Prostate gland (tissue), 2 donors: ENCODE results near the gene SUGCT. TPM values are rescaled to one million over a fixed set of nuclear protein-coding genes. Genes with fewer than 3 reads are reported as not detected.

Experiments used
- DNase-seq: peaks from one replicate; pipeline ENCODE4 v3.0.0-alpha.2; 2019; ENCODE audit warnings: low spot score
- H3K27ac ChIP-seq, 2 donors: fragments of 200-600 bp; sonication (generic); 2 replicates each; pipeline ENCODE4 v1.5.1; 2017 to 2019
- H3K27me3 ChIP-seq: fragments of 200-600 bp; sonication (generic); replicated peaks from 2 replicates; pipeline ENCODE4 v1.5.1; 2019; ENCODE audit not compliant: insufficient read depth
- H3K36me3 ChIP-seq, 2 donors: fragments of 200-600 bp; sonication (generic); 1 replicate in 1 of 2; 2 replicates in 1 of 2; pipeline versions ENCODE4 v1.5.1 to v1.8.1; 2017 to 2019
- H3K4me1 ChIP-seq: fragments of 200-600 bp; sonication (generic); replicated peaks from 2 replicates; pipeline ENCODE4 v1.5.1; 2019
- H3K4me3 ChIP-seq, 2 donors: fragments of 200-600 bp; sonication (generic); 2 replicates each; pipeline ENCODE4 v1.5.1; 2017 to 2019
- H3K9me3 ChIP-seq: fragments of 200-600 bp; sonication (generic); 2 replicates; pipeline ENCODE4 v1.5.1; 2017
- POLR2A ChIP-seq: fragments of 450-650 bp; IDR thresholded peaks from one replicate; pipeline ENCODE4 v1.6.1; 2016; ENCODE audit warnings: antibody characterized with exemption, mild to moderate bottlenecking
- POLR2AphosphoS5 ChIP-seq: sonication (generic); formaldehyde crosslinking; IDR thresholded peaks from one replicate; pipeline ENCODE4 v1.6.1; 2017; ENCODE audit warnings: antibody characterized with exemption
- WGBS: methylation state at CpG from one replicate; pipeline ENCODE4 v1.1.5; 2018; 5-methylcytosine and 5-hydroxymethylcytosine counted together
- intact Hi-C: fragments of 100-400 bp; cut with DNase I; formaldehyde crosslinking; loops from one replicate; pipeline ENCODE4 v1.14.2; 2022
- total RNA-seq, 2 donors: library from RNA; depleted of rRNA; stranded (reverse); fragments of >200 nt; gene quantifications; one replicate each; pipeline ENCODE4 v1.1.0, GENCODE V29; 2016
- TF ChIP-seq, protein P1 (sequence below), 4 experiments: fragments of 200-600 bp in 2 of 4; fragments of 450-650 bp in 2 of 4; sonication (generic) in 2 of 4; IDR thresholded peaks; 1 replicate in 3 of 4; 2 replicates in 1 of 4; pipeline ENCODE4 v1.5.1; 2016 to 2019; ENCODE audit warnings: antibody characterized with exemption in 4 of 4, mild to moderate bottlenecking in 2 of 4, moderate library complexity in 2 of 4

The SUGCT gene
- total RNA-seq, 2 donors from 2014 or later = 2.2 to 3.2 TPM

DNA sequence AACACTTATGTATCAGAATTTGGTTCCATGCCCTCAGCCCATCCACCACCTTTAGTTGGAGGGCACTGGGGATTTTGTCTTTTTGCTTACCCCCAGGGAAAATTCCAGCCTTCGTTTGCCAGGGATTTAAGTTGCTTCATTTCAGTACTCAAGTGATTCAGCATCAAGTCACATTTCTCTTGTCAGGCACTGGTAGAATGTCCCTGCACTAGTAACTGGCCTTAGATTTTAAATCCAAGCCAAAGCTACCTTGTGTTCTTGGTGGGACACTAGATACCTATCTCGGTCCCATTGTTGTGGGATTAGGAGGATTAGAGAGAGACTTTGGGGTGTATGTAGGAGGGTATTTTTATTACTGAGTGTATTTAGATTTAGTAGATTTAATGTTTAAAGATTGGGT, 613.1 kb downstream of the SUGCT start:
- Histone ChIP-seq H3K4me1 (no peaks in the 10 kb centered on the region), H3K9me3 (no peaks in the 10 kb centered on the region), H3K36me3 (no peaks in the 10 kb centered on the region), H3K4me3 (no peak overlapping the region), H3K27ac (no peak overlapping the region), H3K27me3 (no peaks in the 10 kb centered on the region)
- intact Hi-C loops = no loop called here
- no peak for DNase-seq
- TF ChIP-seq, protein P1, sequence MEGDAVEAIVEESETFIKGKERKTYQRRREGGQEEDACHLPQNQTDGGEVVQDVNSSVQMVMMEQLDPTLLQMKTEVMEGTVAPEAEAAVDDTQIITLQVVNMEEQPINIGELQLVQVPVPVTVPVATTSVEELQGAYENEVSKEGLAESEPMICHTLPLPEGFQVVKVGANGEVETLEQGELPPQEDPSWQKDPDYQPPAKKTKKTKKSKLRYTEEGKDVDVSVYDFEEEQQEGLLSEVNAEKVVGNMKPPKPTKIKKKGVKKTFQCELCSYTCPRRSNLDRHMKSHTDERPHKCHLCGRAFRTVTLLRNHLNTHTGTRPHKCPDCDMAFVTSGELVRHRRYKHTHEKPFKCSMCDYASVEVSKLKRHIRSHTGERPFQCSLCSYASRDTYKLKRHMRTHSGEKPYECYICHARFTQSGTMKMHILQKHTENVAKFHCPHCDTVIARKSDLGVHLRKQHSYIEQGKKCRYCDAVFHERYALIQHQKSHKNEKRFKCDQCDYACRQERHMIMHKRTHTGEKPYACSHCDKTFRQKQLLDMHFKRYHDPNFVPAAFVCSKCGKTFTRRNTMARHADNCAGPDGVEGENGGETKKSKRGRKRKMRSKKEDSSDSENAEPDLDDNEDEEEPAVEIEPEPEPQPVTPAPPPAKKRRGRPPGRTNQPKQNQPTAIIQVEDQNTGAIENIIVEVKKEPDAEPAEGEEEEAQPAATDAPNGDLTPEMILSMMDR (IDR thresholded peaks at IDR 0.05) = no peak
- TF ChIP-seq POLR2AphosphoS5 = no peak
- no peak for TF ChIP-seq POLR2A
- WGBS = 68% methylated on average over 2 of the region's 2 CpGs

DNA sequence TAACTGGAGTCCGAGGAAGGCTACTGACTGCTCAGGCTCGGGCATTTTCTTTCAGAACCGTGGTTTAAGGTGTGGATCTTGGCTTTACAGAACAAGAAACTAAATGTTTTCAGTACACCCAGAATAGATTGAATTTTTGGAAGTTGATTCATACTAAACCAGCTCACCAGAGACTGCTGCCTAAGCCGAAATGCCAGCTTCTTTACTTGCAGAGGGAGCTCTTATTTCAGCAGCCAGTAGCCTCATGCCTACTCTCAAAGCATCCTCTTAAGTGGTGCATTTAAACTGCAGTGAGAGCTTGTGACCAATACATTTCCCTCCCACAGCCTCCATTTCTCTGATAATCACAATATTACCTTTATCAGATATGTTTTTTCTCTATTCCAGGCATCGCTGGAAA, 615.1 kb downstream of the SUGCT start:
- H3K36me3 ChIP-seq = no peaks in the 10 kb centered on the region
- H3K4me1 ChIP-seq = no peaks in the 10 kb centered on the region
- intact Hi-C loops = no loop called here
- 91% methylated on average over 5 of the region's 5 CpGs for WGBS
- DNase-seq = no peak
- H3K4me3 ChIP-seq = no peak overlapping the region
- no peak overlapping the region for H3K27ac ChIP-seq
- TF ChIP-seq POLR2AphosphoS5 (no peak), POLR2A (no peak)
- TF ChIP-seq, protein P1 (IDR thresholded peaks at IDR 0.05) = no peak
- H3K9me3 ChIP-seq = no peaks in the 10 kb centered on the region
- no peaks in the 10 kb centered on the region for H3K27me3 ChIP-seq

DNA sequence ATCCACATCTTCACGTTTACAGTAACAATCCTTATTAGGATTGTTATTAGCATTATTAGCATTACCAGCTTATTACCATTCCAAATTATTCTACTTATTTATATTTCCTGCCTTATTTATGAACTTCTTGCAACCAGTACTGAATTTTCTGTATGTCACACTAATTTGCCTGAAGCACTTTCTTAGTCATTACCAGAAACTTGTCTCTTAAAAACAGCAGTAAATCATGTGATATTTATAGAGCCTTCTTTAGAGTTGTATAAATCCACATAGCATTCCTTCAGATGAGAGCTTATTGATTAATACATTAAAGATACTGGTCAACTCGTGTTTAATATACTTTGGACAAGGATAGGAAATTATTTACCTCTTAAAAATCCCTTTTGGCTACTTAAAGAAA, 618.6 kb downstream of the SUGCT start:
- no peaks in the 10 kb centered on the region for H3K36me3 ChIP-seq
- no peaks in the 10 kb centered on the region for H3K9me3 ChIP-seq
- no peak overlapping the region for H3K27ac ChIP-seq
- H3K4me3 ChIP-seq = no peak overlapping the region
- intact Hi-C loops = no loop called here
- DNase-seq = no peak
- WGBS = 43% methylated on average over 2 of the region's 2 CpGs
- H3K4me1 ChIP-seq = no peaks in the 10 kb centered on the region
- TF ChIP-seq, protein P1 (IDR thresholded peaks at IDR 0.05) = no peak
- TF ChIP-seq POLR2A (no peak), POLR2AphosphoS5 (no peak)
- H3K27me3 ChIP-seq = no peaks in the 10 kb centered on the region

DNA sequence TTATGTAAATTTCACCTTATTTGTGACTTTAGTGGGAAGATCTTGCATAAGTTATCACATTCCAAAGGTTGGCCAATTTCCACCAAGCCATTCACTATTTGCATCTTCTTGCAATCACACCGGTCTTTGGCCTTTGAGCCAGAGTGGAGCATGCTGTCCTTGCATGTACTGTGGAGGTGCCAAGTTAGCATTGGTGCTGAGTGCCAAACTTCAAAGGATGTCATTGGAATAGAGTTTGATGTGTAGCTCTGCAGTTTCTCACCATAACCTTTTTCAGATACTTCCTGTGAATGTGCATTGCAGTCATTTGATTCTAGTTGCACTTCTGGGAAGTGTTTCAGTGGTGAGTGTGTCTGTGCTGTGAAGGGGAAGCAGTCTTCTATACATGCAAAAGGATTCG, 620.6 kb downstream of the SUGCT start:
- TF ChIP-seq POLR2AphosphoS5 = no peak
- TF ChIP-seq, protein P1 (IDR thresholded peaks at IDR 0.05) = no peak
- TF ChIP-seq POLR2A = no peak
- 70% methylated on average over 2 of the region's 2 CpGs for WGBS
- no peak for DNase-seq
- no peak overlapping the region for H3K4me3 ChIP-seq
- intact Hi-C loops = no loop called here
- no peaks in the 10 kb centered on the region for H3K4me1 ChIP-seq
- no peak overlapping the region for H3K27ac ChIP-seq
- H3K9me3 ChIP-seq = no peaks in the 10 kb centered on the region
- no peaks in the 10 kb centered on the region for H3K36me3 ChIP-seq
- no peaks in the 10 kb centered on the region for H3K27me3 ChIP-seq

DNA sequence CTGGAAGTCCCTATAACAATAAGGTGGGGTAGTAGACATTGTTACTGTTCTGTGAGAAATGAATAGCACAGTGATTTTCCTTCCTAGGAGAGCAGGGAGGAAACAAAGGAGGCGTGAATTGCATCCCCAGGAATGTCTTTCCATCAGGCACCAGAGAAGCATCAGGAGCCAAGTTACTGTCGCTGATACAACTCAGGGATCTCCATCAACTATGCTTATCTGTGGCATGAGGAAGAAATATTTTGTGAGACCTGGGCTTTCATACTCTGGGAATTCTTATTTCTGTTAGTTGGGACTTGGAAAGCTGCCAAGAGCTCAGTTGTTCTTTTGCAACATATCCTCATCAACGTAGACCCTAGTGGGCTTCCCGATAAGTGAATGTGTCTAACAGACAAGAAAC, 622.3 kb downstream of the SUGCT start:
- Histone ChIP-seq H3K4me1 (no peaks in the 10 kb centered on the region), H3K9me3 (no peaks in the 10 kb centered on the region), H3K27ac (no peak overlapping the region), H3K36me3 (no peaks in the 10 kb centered on the region), H3K27me3 (no peaks in the 10 kb centered on the region), H3K4me3 (no peak overlapping the region)
- intact Hi-C loops = no loop called here
- TF ChIP-seq POLR2A (no peak), POLR2AphosphoS5 (no peak)
- TF ChIP-seq, protein P1 (IDR thresholded peaks at IDR 0.05) = no peak
- DNase-seq = no peak
- WGBS = 87% methylated on average over 4 of the region's 4 CpGs
